Sciatic nerve (tissue), 2 donors: ENCODE results near the gene EFCC1. TPM values are rescaled to one million over a fixed set of nuclear protein-coding genes. Genes with fewer than 3 reads are reported as not detected.
A peak's percentile ranks its signal among the peaks of the same experiment; 100 is the strongest.

Experiments used
- ATAC-seq: fragments of 200-7000 bp; cut with Tn5 transposase; one replicate; pipeline ENCODE4 v1.9.1; 2020; ENCODE audit warnings: mild to moderate bottlenecking, moderate library complexity
- DNase-seq: peaks from one replicate; pipeline ENCODE4 v3.0.0-alpha.2; 2020; ENCODE audit warnings: low spot score
- intact Hi-C: fragments of 100-400 bp; cut with DNase I; formaldehyde crosslinking; loops from one replicate; pipeline ENCODE4 v1.14.2; 2022
- total RNA-seq: library from RNA; stranded (reverse); fragmentation: NEBNext Ultra II Directional; extraction: Animal tissue kit (Norgen Biotek cat#: 25700); gene quantifications from one replicate; pipeline ENCODE4 v1.2.1, GENCODE V29; 2021
- donor health status: DM: no; HTN: no; CAD: no.
- donor health status: DM: no; HTN: no; CAD: no.

The EFCC1 gene
- total RNA-seq, 1 donor from 2014 or later, result 1.6 TPM

- peak; percentile 89 for DNase-seq
- intact Hi-C loops, result no loop called here
- ATAC-seq, result peak; percentile 98
Observed at GRCh38 chr3:128993461-128994172, 7.5 kb upstream of the EFCC1 start, which contains the start of gene CFAP92. TSS of gene CFAP92 (minus strand) at chr3:128994076. CDS start at chr3:128993304, 772 bp downstream.

- no peak for DNase-seq
- no peak for ATAC-seq
- intact Hi-C loops, result no loop called here
Observed at GRCh38 chr3:128994173-128994512, 7.0 kb upstream of the EFCC1 start.

- no peak for DNase-seq
- no peak for ATAC-seq
- intact Hi-C loops, result no loop called here
Observed at GRCh38 chr3:128994581-128995546, 6.2 kb upstream of the EFCC1 start.

GRCh38 chr3:128995737-128996136 is 5.4 kb upstream of the EFCC1 start:
- intact Hi-C loops, result no loop called here
- ATAC-seq, result no peak

GRCh38 chr3:128996200-128996599 is 4.9 kb upstream of the EFCC1 start:
- DNase-seq (no peak), ATAC-seq (no peak)
- intact Hi-C loops, result no loop called here

More at GRCh38 chr3:128995737-128996136, 5.4 kb upstream of the EFCC1 start:
- no peak for DNase-seq

- DNase-seq, result no peak
- intact Hi-C loops, result no loop called here
- ATAC-seq, result no peak
Observed at GRCh38 chr3:128996726-128997125, 4.4 kb upstream of the EFCC1 start.

GRCh38 chr3:128997486-128998133 is 3.5 kb upstream of the EFCC1 start:
- no peak for ATAC-seq
- no peak for DNase-seq
- intact Hi-C loops, result no loop called here

- intact Hi-C loops, result no loop called here
- ATAC-seq, result no peak
- no peak for DNase-seq
Observed at GRCh38 chr3:128998561-128998960, 2.5 kb upstream of the EFCC1 start.

GRCh38 chr3:128999102-128999501 is 2.0 kb upstream of the EFCC1 start:
- intact Hi-C loops, result no loop called here
- ATAC-seq (no peak), DNase-seq (no peak)

GRCh38 chr3:129000742-129001100 is 383 bp upstream of the EFCC1 start:
- intact Hi-C loops, result no loop called here
- DNase-seq (no peak), ATAC-seq (peak; percentile 11)

- DNase-seq, result no peak
- intact Hi-C loops, result no loop called here
- no peak for ATAC-seq
Observed at GRCh38 chr3:129001806-129002572, 885 bp downstream of the EFCC1 start.

- intact Hi-C loops, result no loop called here
Observed at GRCh38 chr3:129002573-129003569, 1.8 kb downstream of the EFCC1 start.

GRCh38 chr3:129003578-129004112 is 2.5 kb downstream of the EFCC1 start:
- no peak for DNase-seq
- ATAC-seq, result no peak
- intact Hi-C loops, result no loop called here

More at GRCh38 chr3:129002573-129003569, 1.8 kb downstream of the EFCC1 start:
- ATAC-seq, result no peak
- DNase-seq, result no peak

GRCh38 chr3:129004639-129005295 is 3.7 kb downstream of the EFCC1 start:
- ATAC-seq (no peak), DNase-seq (no peak)
- intact Hi-C loops, result no loop called here

- no peak for DNase-seq
- no peak for ATAC-seq
- intact Hi-C loops, result no loop called here
Observed at GRCh38 chr3:129005526-129006303, 4.6 kb downstream of the EFCC1 start.

GRCh38 chr3:129006864-129007263 is 5.8 kb downstream of the EFCC1 start:
- intact Hi-C loops, result no loop called here
- ATAC-seq, result no peak
- DNase-seq, result no peak
